GM21367 (cell line): ENCODE results near the gene SF3A1.

ENCODE experiments used
- ATAC-seq: cut with Tn5 transposase; IDR thresholded peaks from one replicate; pipeline ENCODE4 v1.9.1; 2021; ENCODE audit not compliant: unreplicated experiment

SF3A1 gene

DNA sequence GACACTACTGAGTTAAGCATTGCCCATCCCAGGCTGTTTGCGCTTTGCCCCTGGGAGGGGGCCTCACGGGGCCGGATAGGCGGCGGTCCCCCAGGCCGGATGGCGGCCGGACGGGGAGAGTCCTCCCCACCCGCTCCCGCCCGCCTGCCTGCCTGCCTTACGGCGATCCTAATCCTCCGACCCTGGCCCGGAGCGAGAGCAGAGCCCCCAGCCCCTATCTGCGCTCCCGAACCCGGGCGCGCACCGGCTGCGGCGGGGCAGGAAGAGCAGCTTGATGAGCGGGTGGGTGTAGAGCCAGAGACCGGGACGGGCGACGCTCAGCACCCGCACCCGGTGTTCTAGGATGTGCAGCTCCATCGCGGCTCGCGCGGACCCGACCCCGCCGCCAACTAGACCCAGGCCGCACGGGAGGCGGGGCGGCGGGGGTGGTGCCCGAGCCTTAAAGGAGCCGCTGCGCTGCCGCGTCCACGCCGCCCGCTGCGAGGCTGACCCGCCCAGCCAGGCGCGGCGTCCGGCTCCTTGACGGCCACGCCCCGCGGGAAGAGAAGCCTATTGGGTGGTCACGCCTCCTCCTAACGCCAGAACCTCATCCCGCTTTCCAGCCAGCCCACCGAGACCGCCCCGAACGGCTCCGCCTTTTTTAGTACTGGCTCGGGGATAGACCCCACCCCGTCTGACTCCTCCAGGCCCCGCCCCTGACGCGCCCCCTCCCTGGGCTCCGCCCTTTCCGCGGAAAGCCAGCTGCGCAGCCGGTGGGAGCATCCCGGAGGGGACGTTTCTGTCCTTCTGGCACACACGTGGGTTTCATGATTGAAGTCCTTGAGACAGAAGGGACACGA is 67.3 kb downstream of the SF3A1 start, which contains the start of gene CASTOR1:
Gene CASTOR1, minus strand, starts transcription at position 365 of the 839 bp plus-strand sequence. Its CDS starts 8 bp downstream, at position 357.
- ATAC-seq = peak; percentile 45

DNA sequence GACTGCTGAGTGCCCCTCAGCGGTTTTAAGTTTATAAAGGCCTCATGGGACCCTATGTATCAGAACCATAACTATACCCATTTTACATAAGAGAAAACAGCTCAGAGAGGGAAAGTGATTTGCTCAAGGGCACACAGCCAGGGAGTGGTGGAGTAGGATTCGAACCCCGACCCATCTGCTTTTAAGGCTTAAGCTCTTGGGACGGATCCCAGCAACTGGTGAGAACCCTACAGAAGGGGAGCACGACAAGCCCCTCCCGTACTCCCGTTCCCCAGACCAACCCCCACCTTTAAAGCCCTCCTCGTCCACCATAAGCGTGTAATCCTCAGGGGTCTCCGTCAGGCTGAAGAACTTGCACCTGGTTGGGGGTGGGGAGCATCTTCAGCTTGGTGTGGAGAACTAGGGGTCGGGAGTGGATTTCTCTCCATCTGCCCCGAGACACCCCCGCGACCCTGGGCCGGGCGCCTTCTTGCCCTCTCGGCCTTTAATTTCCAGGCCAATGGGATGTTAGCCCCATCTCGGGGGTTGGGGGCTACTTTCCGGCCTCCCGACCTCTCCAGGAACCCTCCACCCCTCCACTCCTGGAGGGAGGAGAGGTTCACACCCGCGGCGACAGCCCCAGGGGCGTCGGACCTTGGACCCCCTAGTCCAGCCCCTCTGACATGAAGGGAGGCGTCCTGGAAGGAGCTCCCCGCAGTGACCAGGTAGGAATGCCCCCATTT is 68.1 kb downstream of the SF3A1 start:
- ATAC-seq = no peak

DNA sequence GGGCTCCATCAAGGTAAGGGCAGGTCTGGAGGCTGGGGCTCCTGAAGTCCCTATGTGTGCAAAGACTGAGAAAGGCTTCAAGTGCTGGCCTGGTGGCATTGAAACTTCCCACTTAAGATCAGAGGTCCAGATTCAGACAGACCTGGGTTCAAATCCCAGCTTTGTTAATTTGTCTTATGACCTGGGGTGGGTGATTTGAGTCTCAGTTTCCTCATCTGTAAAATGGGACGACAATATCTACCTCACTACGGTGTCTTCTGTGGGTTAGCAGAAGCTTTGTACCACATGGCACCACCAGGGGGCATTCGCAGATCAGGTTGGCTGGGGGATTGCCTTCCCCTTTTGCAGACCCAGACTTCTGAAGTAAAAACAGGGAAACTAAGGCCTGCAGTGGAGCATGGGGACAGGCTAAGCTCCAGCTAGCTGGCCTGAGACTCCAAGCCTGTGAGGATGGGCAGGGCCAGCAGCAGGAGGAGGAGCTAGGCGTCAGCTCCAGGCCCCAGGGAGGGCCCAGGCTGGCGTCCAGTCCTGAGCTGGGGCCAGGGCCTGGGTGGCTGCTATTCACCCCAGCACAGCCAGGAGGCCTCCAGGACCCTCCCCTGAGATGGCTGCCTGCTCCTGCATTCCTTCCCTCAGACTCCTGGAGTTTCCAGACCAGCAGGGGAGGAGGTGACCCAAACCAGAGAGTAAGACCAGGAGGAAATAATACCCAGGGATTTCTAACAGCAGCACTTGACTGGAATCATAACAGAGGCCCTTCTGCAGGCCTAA is 68.9 kb downstream of the SF3A1 start:
- ATAC-seq = no peak

GRCh38 chr22:30286813-30287647 is 69.7 kb downstream of the SF3A1 start:
- no peak for ATAC-seq

DNA sequence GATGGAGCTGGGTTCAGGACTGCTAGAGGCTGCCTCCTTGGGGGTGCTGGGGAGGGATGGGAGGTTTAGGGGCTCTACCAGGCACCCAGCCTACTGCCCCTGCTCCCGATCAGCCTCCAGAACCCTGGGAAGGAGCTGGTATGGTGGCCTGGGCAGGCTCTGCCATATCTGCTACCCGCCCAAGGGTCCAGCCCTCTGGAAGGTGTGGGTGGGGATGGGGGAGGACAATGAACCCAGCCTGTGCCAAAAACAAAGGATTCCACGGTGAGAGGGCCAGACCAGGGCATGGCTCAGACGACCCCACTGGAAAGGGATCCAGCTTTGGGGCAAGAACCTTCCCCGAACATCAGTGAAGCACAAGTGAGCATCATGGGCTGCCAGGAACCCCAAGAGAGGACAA is 70.4 kb downstream of the SF3A1 start:
- ATAC-seq = no peak

- ATAC-seq = no peak
Observed at GRCh38 chr22:30285846-30286200, 70.9 kb downstream of the SF3A1 start.

- no peak for ATAC-seq
Observed at GRCh38 chr22:30285176-30285845, 71.4 kb downstream of the SF3A1 start.

GRCh38 chr22:30284666-30285065 is 72.0 kb downstream of the SF3A1 start:
- no peak for ATAC-seq

GRCh38 chr22:30284172-30284571 is 72.5 kb downstream of the SF3A1 start:
- ATAC-seq = no peak

GRCh38 chr22:30283342-30283741 is 73.4 kb downstream of the SF3A1 start:
- no peak for ATAC-seq

- ATAC-seq = no peak
Observed at GRCh38 chr22:30282616-30283046, 74.1 kb downstream of the SF3A1 start.
